Left cardiac atrium (tissue), 4 donors: ENCODE results near the gene GPHN. TPM values are rescaled to one million over a fixed set of nuclear protein-coding genes. Genes with fewer than 3 reads are reported as not detected.
A peak's percentile ranks its signal among the peaks of the same experiment; 100 is the strongest.
"Not testable (repeated sequence)": the region's sequence is repeated elsewhere in the genome, so short reads cannot be mapped to it uniquely, and the experiment has no call there.

Experiments used
- ATAC-seq, 2 donors: fragments of 200-7000 bp; cut with Tn5 transposase; one replicate each; pipeline ENCODE4 v1.9.1; 2020; ENCODE audit warnings: mild to moderate bottlenecking in 2 of 2, moderate library complexity in 2 of 2
- DNase-seq: peaks from one replicate; pipeline ENCODE4 v3.0.0-alpha.2; 2020
- intact Hi-C, 2 donors: fragments of 100-400 bp; cut with DNase I; formaldehyde crosslinking; loops; one replicate each; pipeline versions ENCODE4 v1.14.1 to v1.15.1; 2022 to 2023
- total RNA-seq, 2 donors: library from RNA; stranded (reverse); fragmentation: NEBNext Ultra II Directional; extraction: Animal tissue kit (Norgen Biotek cat#: 25700); gene quantifications; one replicate each; pipeline ENCODE4 v1.2.1, GENCODE V29; 2021
- donor health status: DM: no; HTN: yes; CAD: no.
- donor health status: DM: no; HTN: yes; CAD: no; lungs with severe emphysema.
- donor health status: DM: yes; HTN: yes; CAD: no.
- donor health status: Dilated cardiomyopathy.

The GPHN gene
- total RNA-seq, 2 donors from 2014 or later, result 19.9 to 27.8 TPM

DNA sequence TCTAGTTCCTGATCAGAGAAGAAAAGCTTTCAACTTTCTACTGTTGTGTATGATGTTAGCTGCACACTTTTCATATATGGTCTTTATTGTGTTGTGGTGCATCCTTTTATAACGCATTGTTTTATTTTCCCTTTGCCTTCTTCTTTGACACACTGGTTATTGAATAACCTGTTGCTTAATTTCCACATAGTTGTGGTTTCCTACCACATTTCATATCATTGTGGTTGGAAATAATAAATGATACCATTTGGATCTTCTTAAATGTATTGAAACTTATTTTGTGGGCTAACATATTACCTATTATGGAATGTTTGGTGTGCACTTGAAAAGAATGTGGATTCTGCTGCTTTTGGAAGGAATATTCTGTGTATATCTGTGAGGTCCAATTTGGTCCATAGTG, 64.9 kb downstream of the GPHN start:
- DNase-seq (no peak), ATAC-seq (no peak)
- intact Hi-C loops, result no loop called here

GRCh38 chr14:66575014-66575413, 67.1 kb downstream of the GPHN start:
- intact Hi-C loops, result no loop called here
- no peak for ATAC-seq

DNA sequence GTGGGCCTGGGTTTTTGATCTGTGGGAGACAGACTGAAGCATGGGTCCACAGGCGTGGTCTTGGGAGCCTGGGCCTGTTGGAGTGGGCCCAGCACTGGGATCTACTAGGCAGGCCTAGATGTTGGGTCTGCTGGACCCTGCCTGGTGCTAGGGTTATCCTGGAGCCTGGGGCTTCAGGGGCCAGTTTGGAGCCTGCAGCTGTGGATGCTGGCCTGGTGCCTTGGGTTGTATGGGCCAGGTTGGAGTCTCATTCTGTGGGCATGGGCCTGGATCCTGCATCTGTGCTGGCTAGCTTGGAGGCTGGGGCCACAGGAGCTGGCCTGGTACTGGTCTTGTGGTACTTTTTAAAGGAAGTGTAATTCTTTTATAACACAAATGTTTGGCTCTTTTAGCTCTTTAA, 68.0 kb downstream of the GPHN start:
- ATAC-seq (no peak), DNase-seq (no peak)
- intact Hi-C loops, result no loop called here

More at GRCh38 chr14:66575014-66575413, 67.1 kb downstream of the GPHN start:
- no peak for DNase-seq

DNA sequence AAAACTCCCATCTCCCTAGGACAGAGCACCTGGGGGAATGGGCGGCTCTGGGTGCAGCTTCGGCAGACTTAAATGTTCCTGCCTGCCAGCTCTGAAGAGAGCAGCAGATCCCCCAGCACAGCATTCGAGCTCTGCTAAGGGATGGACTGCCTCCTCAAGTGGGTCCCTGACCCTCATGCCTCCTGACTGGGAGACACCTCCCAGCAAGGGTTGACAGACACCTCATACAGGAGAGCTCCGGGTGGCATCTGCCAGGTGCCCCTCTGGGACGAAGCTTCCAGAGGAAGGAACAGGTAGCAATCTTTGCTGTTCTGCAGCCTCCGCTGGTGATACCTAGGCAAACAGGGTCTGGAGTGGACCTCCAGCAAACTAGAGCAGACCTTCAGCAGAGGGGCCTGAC, 79.8 kb downstream of the GPHN start:
- intact Hi-C loops, ATAC-seq, DNase-seq: not testable (repeated sequence)

GRCh38 chr14:66595394-66595793, 87.4 kb downstream of the GPHN start:
- DNase-seq (no peak), ATAC-seq (no peak)
- intact Hi-C loops, result no loop called here

- ATAC-seq, result no peak
- no peak for DNase-seq
- intact Hi-C loops, result no loop called here
These were observed 88.5 kb downstream of the GPHN start for GRCh38 chr14:66596241-66596985.

DNA sequence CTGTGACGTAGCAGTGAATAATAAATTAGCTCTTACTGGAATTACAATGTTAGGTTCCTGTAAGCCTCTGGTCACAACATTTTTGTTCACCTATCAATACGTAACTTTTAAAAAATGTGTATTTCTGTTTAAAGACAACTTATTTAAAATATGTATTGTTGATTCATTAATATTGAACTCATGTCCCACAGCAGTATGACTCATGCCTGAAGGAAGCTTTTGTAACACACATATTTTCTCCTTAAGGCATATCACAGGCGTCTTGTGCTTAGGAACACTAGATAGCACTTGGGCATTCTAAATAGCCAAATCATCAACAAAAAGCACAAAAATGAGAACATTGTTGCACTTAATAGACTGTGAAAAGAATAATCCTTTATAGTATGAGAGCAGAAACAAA, 92.5 kb downstream of the GPHN start:
- no peak for DNase-seq
- no peak for ATAC-seq
- intact Hi-C loops, result no loop called here

- intact Hi-C loops, result no loop called here
- DNase-seq, result no peak
- no peak for ATAC-seq
These were observed 94.1 kb downstream of the GPHN start for GRCh38 chr14:66601932-66602578.

DNA sequence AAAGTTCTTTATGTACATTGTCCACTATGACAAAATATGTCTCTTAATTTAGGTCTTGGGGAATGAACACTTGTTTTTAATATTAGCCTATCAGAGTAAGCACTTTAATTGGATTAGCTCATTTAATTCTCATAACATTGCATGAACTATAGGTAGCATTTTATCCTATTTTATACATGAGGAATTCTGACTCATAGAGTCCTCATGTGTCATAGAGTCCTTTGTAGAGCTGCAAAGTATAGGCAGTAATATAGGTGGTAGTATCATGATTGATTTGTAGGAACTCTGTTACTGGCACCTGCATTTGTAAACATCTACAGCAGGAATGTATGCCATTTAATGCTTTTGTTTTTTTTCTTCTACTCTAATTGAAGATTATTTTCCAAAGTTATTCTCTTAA, 96.0 kb downstream of the GPHN start:
- ATAC-seq (no peak), DNase-seq (no peak)
- intact Hi-C loops, result no loop called here

- no peak for DNase-seq
- intact Hi-C loops, result no loop called here
- ATAC-seq, result no peak
These were observed 98.9 kb downstream of the GPHN start for GRCh38 chr14:66606826-66607225.

DNA sequence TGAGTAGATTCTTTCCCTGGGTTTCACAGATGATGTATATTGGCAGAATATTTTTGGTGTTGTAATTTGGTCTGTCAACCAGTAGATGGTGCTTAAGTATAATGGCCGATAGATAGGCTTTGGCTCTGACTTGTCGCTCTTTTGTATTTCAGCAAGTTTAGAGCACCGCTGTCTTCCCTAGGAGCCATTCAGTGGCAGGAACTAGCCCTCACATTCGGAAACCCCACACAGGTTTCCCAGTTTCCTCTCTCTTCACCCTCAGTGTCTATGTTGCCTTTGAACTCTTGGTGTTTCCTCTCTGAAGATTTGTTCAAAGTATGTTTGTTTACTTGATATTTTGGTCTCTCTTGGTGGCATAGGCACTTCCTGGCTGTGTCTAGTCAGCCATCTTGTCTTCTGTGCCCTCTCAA, 102.2 kb downstream of the GPHN start:
- ATAC-seq, result no peak
- intact Hi-C loops, result no loop called here
- no peak for DNase-seq

DNA sequence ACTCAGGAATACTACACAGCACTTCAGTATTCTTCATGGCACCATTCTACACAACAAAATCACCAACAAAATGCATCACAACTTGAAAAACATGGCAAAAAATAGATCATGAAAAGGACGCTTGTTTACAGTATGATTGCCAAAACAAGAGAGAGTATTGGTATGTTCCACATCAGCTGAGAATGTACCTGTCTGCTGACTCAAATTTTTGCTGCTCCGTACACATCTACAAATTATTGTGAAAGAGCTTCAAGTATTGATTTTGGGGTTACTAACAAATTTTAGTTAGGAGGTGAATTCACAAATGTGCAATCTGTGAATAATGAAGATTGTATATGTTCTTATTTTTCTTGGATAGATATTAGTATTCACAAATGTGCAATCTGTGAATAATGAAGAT, 105.4 kb downstream of the GPHN start:
- ATAC-seq (no peak), DNase-seq (no peak)
- intact Hi-C loops, result no loop called here

GRCh38 chr14:66619952-66620351, 112.0 kb downstream of the GPHN start:
- intact Hi-C loops, result loop anchor here in 1 of 2 donors (10.0 kb wide), 1 partner anchor 125 kb away; no protein-coding TSS in a partner anchor
- ATAC-seq (no peak), DNase-seq (no peak)

DNA sequence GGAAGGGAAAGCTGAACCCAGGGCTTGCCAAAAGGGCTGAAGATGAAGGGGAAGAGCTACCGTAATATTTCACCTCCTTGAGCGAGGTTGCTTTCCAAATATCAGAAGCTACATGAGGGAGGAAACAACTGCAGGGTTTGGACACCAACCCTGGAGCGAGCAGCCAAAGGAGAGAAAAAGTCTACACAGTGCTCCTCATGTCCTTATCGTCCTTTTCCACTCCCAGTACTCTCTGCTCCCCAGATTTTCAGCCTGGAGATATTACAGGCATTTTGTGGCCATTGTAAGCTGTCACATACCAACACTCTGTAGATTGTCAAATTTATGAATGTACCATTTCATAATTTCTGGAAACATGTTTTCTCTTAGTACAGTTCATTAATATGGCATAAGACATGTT, 115.9 kb downstream of the GPHN start:
- intact Hi-C loops, result loop anchor here in 1 of 2 donors (10.0 kb wide), 1 partner anchor 121 kb away; no protein-coding TSS in a partner anchor
- DNase-seq, result no peak
- no peak for ATAC-seq

DNA sequence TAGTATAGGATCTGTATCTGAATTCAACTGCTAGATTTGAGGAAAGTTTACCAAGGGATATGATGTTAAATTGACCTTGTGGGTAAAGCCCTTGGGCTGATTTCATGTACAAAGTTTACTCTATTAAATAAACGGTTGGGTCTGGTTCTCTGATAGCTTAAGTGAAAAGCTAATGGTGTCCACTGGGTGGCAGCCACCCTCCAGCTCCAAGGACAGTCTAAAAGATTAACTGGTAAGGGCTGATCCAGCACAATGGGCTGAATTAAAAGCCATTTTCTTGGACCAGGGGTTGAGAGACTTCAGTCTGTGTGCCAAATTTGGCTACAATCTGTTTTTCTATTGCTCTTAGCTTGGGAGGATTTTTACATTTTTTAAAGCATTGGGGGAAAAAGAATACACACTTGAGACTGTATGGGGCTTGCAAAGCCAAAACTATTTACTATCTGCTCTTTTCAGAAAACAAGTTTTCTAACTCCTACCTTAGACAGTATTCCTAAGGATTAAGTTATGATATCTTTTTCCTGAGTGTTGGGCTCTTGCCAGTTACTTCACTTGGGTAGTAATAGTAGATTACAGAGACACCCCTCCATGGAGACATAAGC, 116.5 kb downstream of the GPHN start:
- peak; percentile 41 for DNase-seq
- peak; percentile 86 to 92 for ATAC-seq
- intact Hi-C loops, result loop anchor here in 1 of 2 donors (10.0 kb wide), 1 partner anchor 120 kb away; no protein-coding TSS in a partner anchor

- ATAC-seq (no peak), DNase-seq (no peak)
- intact Hi-C loops, result loop anchor here in 1 of 2 donors (10.0 kb wide), 1 partner anchor 116 kb away; no protein-coding TSS in a partner anchor
These were observed 120.7 kb downstream of the GPHN start for GRCh38 chr14:66628636-66629035.

DNA sequence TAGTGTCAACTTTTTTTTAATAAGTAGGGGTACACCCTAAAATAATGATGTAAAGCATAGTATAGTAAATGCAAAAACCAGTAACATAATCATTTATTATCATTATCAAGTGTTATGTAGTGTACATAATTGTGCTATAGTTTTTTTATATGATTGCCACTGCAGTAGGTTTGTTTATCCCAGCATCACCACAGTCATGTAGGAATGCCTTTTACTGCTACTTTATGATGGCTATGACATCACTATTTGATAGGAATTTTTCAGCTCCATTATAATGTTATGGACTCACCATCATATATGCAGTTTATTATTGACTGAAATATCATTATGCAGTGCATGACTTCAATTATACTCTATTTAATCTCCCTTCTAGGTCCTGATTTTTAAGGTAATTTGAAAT, 121.6 kb downstream of the GPHN start:
- intact Hi-C loops, result loop anchor here in 1 of 2 donors (10.0 kb wide), 1 partner anchor 115 kb away; no protein-coding TSS in a partner anchor
- DNase-seq (no peak), ATAC-seq (no peak)

DNA sequence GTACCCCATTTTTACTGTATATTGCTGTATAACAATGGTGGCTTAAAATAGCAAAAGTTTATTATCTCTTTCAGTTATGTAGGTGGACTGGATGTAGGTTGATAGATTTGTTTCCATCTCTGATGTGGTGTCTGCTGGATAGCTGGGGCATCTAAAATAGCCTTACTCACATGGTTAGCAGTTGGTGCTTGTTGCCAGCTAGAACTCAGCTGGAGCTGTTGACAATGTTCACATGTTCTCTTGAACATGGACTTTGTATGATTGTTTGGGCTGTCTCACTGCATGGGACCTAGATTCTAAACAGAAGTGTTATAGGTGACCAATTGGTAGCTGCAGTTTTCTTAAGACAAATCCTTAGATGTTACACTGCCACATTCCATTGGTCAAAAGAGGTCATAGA, 126.9 kb downstream of the GPHN start:
- ATAC-seq, result no peak

GRCh38 chr14:66635435-66635834, 127.5 kb downstream of the GPHN start:
- DNase-seq (no peak), ATAC-seq (no peak)
- intact Hi-C loops, result no loop called here

More for the DNA sequence above, 126.9 kb downstream of the GPHN start:
- DNase-seq, result no peak
- intact Hi-C loops, result no loop called here

GRCh38 chr14:66636240-66636639, 128.3 kb downstream of the GPHN start:
- intact Hi-C loops, result no loop called here
- ATAC-seq, result no peak

More at GRCh38 chr14:66636240-66636639, 128.3 kb downstream of the GPHN start:
- no peak for DNase-seq
